ENCODE results near the gene TAPBP.

Gene TAPBP

GRCh38 chr6:33280539-33280938 lies 33.3 kb downstream of the TAPBP start:
- no peak for TF ChIP-seq TEAD4 (IDR thresholded peaks at IDR 0.05)
- TF ChIP-seq EGR1 (IDR thresholded peaks at IDR 0.05), result no peak
- TF ChIP-seq USF1 (IDR thresholded peaks at IDR 0.05), result no peak
- TF ChIP-seq ZBTB7A (IDR thresholded peaks at IDR 0.05; ENCODE audit: low read depth), result no peak
- TF ChIP-seq FOXM1 (IDR thresholded peaks at IDR 0.05; ENCODE audit: borderline replicate concordance, low read depth), result no peak
- no peak for TF ChIP-seq RAD21 (IDR thresholded peaks at IDR 0.05; ENCODE audit: low read depth)
- no peak for TF ChIP-seq REST (IDR thresholded peaks at IDR 0.05; ENCODE audit: low read depth)
- no peak for TF ChIP-seq CREB1 (IDR thresholded peaks at IDR 0.05; ENCODE audit: low read depth)
- no peak for TF ChIP-seq TCF12 (IDR thresholded peaks at IDR 0.05; ENCODE audit: low read depth)
- no peak for TF ChIP-seq NFIC (IDR thresholded peaks at IDR 0.05)
- TF ChIP-seq EP300 (IDR thresholded peaks at IDR 0.05; ENCODE audit: borderline replicate concordance), result no peak
- TF ChIP-seq CEBPB (IDR thresholded peaks at IDR 0.05), result no peak
- TF ChIP-seq TAF1 (IDR thresholded peaks at IDR 0.05; ENCODE audit: low read depth), result no peak
- TF ChIP-seq MAX (IDR thresholded peaks at IDR 0.05), result no peak
- no peak for TF ChIP-seq YY1 (IDR thresholded peaks at IDR 0.05; ENCODE audit: low read depth)

- TF ChIP-seq EP300 (IDR thresholded peaks at IDR 0.05; ENCODE audit: borderline replicate concordance) (no peak), CEBPB (IDR thresholded peaks at IDR 0.05) (no peak), YY1 (IDR thresholded peaks at IDR 0.05; ENCODE audit: low read depth) (no peak), RAD21 (IDR thresholded peaks at IDR 0.05; ENCODE audit: low read depth) (peak; percentile 75), TCF12 (IDR thresholded peaks at IDR 0.05; ENCODE audit: low read depth) (no peak), FOXM1 (IDR thresholded peaks at IDR 0.05; ENCODE audit: borderline replicate concordance, low read depth) (no peak), MAX (IDR thresholded peaks at IDR 0.05) (peak; percentile 16; the same call in 1 of the 2 replicates), EGR1 (IDR thresholded peaks at IDR 0.05) (no peak), TEAD4 (IDR thresholded peaks at IDR 0.05) (no peak), TAF1 (IDR thresholded peaks at IDR 0.05; ENCODE audit: low read depth) (no peak), REST (IDR thresholded peaks at IDR 0.05; ENCODE audit: low read depth) (no peak), ZBTB7A (IDR thresholded peaks at IDR 0.05; ENCODE audit: low read depth) (peak; percentile 27; the same call in 1 of the 2 replicates), CREB1 (IDR thresholded peaks at IDR 0.05; ENCODE audit: low read depth) (no peak), NFIC (IDR thresholded peaks at IDR 0.05) (0 out of 2 replicates have a peak, but pooled peaks have one; percentile 13), USF1 (IDR thresholded peaks at IDR 0.05) (no peak)
Observed at GRCh38 chr6:33279971-33280511, 33.8 kb downstream of the TAPBP start.

- TF ChIP-seq EGR1 (IDR thresholded peaks at IDR 0.05), result no peak
- TF ChIP-seq EP300 (IDR thresholded peaks at IDR 0.05; ENCODE audit: borderline replicate concordance), result no peak
- TF ChIP-seq USF1 (IDR thresholded peaks at IDR 0.05), result no peak
- no peak for TF ChIP-seq CEBPB (IDR thresholded peaks at IDR 0.05)
- no peak for TF ChIP-seq TAF1 (IDR thresholded peaks at IDR 0.05; ENCODE audit: low read depth)
- no peak for TF ChIP-seq TEAD4 (IDR thresholded peaks at IDR 0.05)
- TF ChIP-seq NFIC (IDR thresholded peaks at IDR 0.05), result no peak
Observed at GRCh38 chr6:33279257-33279695, 34.6 kb downstream of the TAPBP start.

- TF ChIP-seq CREB1 (IDR thresholded peaks at IDR 0.05; ENCODE audit: low read depth) (no peak), REST (IDR thresholded peaks at IDR 0.05; ENCODE audit: low read depth) (no peak), MAX (IDR thresholded peaks at IDR 0.05) (no peak), TAF1 (IDR thresholded peaks at IDR 0.05; ENCODE audit: low read depth) (no peak), ZBTB7A (IDR thresholded peaks at IDR 0.05; ENCODE audit: low read depth) (0 out of 2 replicates have a peak, but pooled peaks have one; percentile 52), CEBPB (IDR thresholded peaks at IDR 0.05) (no peak), FOXM1 (IDR thresholded peaks at IDR 0.05; ENCODE audit: borderline replicate concordance, low read depth) (no peak), NFIC (IDR thresholded peaks at IDR 0.05) (no peak)
Observed at GRCh38 chr6:33278810-33279209, 35.1 kb downstream of the TAPBP start.
